Peyer's patch (tissue), 4 donors: Measurements from ENCODE around the gene BANK1. TPM values are rescaled to one million over a fixed set of nuclear protein-coding genes. Genes with fewer than 3 reads are reported as not detected.

Experiments used
- DNase-seq, 3 donors: peaks; one replicate each; pipeline ENCODE4 v3.0.0-alpha.2; 2017 to 2019
- H3K27ac ChIP-seq, 4 donors: fragments of 200-600 bp; sonication (generic); one replicate each; pipeline ENCODE4 v1.5.1; 2016 to 2019
- H3K27me3 ChIP-seq, 2 donors: fragments of 200-600 bp; sonication (generic); one replicate each; pipeline ENCODE4 v1.5.1; 2019
- H3K36me3 ChIP-seq, 3 donors: fragments of 200-600 bp; sonication (generic); one replicate each; pipeline ENCODE4 v1.5.1; 2016 to 2019
- H3K4me1 ChIP-seq, 4 donors: fragments of 200-600 bp; sonication (generic); one replicate each; pipeline ENCODE4 v1.5.1; 2016 to 2019
- H3K4me3 ChIP-seq, 4 donors: fragments of 200-600 bp; sonication (generic); 1 replicate in 3 of 4; 2 replicates in 1 of 4; pipeline ENCODE4 v1.5.1; 2016 to 2019; ENCODE audit warnings: mild to moderate bottlenecking in 1 of 4
- H3K9me3 ChIP-seq, 4 donors: fragments of 200-600 bp; sonication (generic); one replicate each; pipeline ENCODE4 v1.5.1; 2016 to 2019; ENCODE audit warnings: mild to moderate bottlenecking in 1 of 4
- POLR2A ChIP-seq, 2 donors: fragments of 450-650 bp; IDR thresholded peaks; one replicate each; pipeline ENCODE4 v1.5.1; 2017; ENCODE audit warnings: antibody characterized with exemption in 2 of 2, mild to moderate bottlenecking in 2 of 2, moderate library complexity in 2 of 2
- total RNA-seq, 4 donors: library from RNA; depleted of rRNA; stranded (reverse); fragments of >200 nt; gene quantifications; one replicate each; pipeline ENCODE4 v1.1.0, GENCODE V29; 2016
- TF ChIP-seq, protein P1 (sequence below), 6 experiments: fragments of 450-650 bp in 4 of 6; fragments of 200-600 bp in 2 of 6; sonication (generic) in 1 of 6; IDR thresholded peaks; one replicate each; pipeline ENCODE4 v1.5.1; 2017 to 2019; ENCODE audit warnings: antibody characterized with exemption in 6 of 6, mild to moderate bottlenecking in 3 of 6, moderate library complexity in 1 of 6

Gene BANK1
- total RNA-seq, 4 donors from 2014 or later: 0.53 to 351 (median 7.9) TPM

GRCh38 chr4:102080184-102080583, 289.7 kb downstream of the BANK1 start:
- no peak overlapping the region for H3K27ac ChIP-seq
- no peaks in the 10 kb centered on the region for H3K4me1 ChIP-seq
- DNase-seq: no peak
- no peaks in the 10 kb centered on the region for H3K9me3 ChIP-seq
- H3K36me3 ChIP-seq: no peaks in the 10 kb centered on the region
- H3K27me3 ChIP-seq: no peaks in the 10 kb centered on the region
- H3K4me3 ChIP-seq: no peak overlapping the region
- no peak for TF ChIP-seq POLR2A (IDR thresholded peaks at IDR 0.05)
- TF ChIP-seq, protein P1, sequence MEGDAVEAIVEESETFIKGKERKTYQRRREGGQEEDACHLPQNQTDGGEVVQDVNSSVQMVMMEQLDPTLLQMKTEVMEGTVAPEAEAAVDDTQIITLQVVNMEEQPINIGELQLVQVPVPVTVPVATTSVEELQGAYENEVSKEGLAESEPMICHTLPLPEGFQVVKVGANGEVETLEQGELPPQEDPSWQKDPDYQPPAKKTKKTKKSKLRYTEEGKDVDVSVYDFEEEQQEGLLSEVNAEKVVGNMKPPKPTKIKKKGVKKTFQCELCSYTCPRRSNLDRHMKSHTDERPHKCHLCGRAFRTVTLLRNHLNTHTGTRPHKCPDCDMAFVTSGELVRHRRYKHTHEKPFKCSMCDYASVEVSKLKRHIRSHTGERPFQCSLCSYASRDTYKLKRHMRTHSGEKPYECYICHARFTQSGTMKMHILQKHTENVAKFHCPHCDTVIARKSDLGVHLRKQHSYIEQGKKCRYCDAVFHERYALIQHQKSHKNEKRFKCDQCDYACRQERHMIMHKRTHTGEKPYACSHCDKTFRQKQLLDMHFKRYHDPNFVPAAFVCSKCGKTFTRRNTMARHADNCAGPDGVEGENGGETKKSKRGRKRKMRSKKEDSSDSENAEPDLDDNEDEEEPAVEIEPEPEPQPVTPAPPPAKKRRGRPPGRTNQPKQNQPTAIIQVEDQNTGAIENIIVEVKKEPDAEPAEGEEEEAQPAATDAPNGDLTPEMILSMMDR (IDR thresholded peaks at IDR 0.05): no peak

DNA sequence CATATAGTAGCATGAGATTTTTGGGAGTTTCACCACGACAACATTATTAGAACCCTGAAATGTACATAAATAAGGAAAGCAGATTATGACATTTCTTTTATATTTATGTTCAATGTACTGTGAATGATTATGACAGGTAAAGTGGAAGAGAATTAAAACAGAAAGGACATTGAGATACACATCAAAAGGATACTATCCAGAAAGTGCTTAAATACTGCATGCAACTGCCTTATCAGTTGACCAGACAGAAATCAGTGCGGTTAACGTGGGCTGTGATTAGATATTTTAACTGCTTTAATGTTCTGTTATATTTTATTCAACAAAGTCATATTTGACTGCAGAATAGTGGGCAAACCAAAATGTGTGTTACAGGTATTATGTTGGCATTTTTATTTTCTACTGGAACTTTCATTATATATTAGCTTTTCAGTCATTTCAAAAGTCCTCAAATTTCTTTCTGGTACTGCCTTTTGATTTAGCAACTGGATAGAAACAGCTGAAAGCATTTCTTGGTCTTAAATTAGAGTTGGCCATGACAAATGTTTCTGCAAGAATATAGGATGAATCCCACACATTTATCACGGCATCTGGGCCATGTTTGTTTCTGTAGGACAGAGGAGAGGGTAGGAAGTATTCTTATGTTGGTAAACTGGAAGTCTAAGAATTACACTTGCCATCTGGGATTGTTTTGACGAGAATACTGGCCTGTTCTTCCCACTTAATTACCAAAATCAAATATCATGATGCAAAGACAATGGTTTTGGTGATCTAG, 299.5 kb downstream of the BANK1 start:
- DNase-seq: no peak
- H3K36me3 ChIP-seq: no peaks in the 10 kb centered on the region
- H3K9me3 ChIP-seq: no peaks in the 10 kb centered on the region
- no peaks in the 10 kb centered on the region for H3K4me1 ChIP-seq
- TF ChIP-seq, protein P1 (IDR thresholded peaks at IDR 0.05): no peak
- TF ChIP-seq POLR2A (IDR thresholded peaks at IDR 0.05): no peak
- H3K27ac ChIP-seq: no peak overlapping the region
- H3K4me3 ChIP-seq: no peak overlapping the region
- H3K27me3 ChIP-seq: no peaks in the 10 kb centered on the region

DNA sequence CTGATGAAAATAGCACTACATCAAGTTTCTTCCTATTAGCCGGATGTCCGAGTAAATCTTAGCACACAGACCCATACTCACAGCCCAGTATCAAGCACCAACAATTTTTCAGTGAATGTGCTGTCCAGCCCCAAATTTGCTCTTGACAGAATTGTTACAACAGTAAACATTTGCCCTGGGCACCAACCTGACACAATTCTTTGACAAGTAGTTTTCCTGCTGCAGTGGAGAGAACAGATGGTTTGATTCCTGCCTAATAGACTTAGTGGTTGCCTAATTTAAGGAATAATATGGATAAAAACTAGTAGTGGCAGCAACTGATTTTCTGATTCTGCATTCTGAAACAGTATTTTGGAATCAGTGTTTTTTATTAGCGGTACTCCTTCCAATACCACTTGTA, 301.1 kb downstream of the BANK1 start:
- H3K4me1 ChIP-seq: no peaks in the 10 kb centered on the region
- no peak overlapping the region for H3K4me3 ChIP-seq
- no peak overlapping the region for H3K27ac ChIP-seq
- no peaks in the 10 kb centered on the region for H3K36me3 ChIP-seq
- no peak for DNase-seq
- no peak for TF ChIP-seq POLR2A (IDR thresholded peaks at IDR 0.05)
- TF ChIP-seq, protein P1 (IDR thresholded peaks at IDR 0.05): no peak
- no peaks in the 10 kb centered on the region for H3K27me3 ChIP-seq
- no peaks in the 10 kb centered on the region for H3K9me3 ChIP-seq

DNA sequence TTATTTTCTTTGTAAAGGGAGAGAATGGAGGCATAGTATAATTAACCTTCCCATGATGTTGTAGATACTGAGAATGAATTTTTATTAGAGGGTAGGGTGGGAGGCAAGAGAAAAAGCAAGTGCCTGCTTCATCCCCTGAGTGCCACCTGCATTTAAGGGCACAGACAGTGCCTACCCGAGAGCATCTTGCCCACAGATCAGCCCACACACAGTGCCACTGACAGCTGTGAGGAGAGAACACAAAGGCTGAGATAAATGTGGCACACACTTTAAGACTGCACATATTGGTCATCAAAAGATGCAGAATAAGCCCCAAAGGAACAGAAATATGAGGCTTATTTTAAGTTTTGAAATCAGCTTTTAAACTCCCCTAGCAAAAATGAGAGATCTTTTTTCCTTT, 304.0 kb downstream of the BANK1 start:
- H3K4me3 ChIP-seq: no peak overlapping the region
- no peaks in the 10 kb centered on the region for H3K4me1 ChIP-seq
- H3K27ac ChIP-seq: no peak overlapping the region
- no peaks in the 10 kb centered on the region for H3K9me3 ChIP-seq
- no peaks in the 10 kb centered on the region for H3K27me3 ChIP-seq
- DNase-seq: no peak
- H3K36me3 ChIP-seq: no peaks in the 10 kb centered on the region
- no peak for TF ChIP-seq POLR2A (IDR thresholded peaks at IDR 0.05)

DNA sequence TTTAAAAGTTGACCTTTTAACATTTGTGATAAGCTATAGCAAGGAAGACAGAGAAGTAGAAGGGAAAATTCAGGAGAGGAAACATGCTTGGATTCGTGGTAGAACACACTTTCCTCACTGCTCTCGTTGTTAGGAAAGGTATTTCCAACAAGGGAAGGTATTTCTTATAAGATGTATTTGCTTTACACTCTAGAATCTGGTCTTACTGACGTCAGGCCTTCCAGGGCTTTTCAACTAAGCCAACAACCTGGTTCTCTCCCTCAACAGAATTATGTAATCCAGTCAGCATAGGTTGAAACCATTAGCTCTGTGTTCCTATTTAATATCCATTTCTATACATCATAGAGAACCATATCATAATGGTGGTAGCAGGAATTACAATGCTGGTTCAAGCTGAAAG, 312.8 kb downstream of the BANK1 start:
- Histone ChIP-seq H3K27me3 (no peaks in the 10 kb centered on the region), H3K27ac (no peak overlapping the region), H3K9me3 (peaks cover 0 to 10% (median 3%) of the 10 kb centered on the region in 4 donors), H3K4me3 (no peak overlapping the region), H3K4me1 (no peaks in the 10 kb centered on the region), H3K36me3 (no peaks in the 10 kb centered on the region)
- TF ChIP-seq POLR2A (IDR thresholded peaks at IDR 0.05): no peak
- TF ChIP-seq, protein P1 (IDR thresholded peaks at IDR 0.05): no peak
- DNase-seq: no peak

GRCh38 chr4:102104278-102104677, 313.7 kb downstream of the BANK1 start:
- peaks cover 0 to 10% (median 3%) of the 10 kb centered on the region in 4 donors for H3K9me3 ChIP-seq
- TF ChIP-seq, protein P1 (IDR thresholded peaks at IDR 0.05): no peak
- TF ChIP-seq POLR2A (IDR thresholded peaks at IDR 0.05): no peak
- H3K4me3 ChIP-seq: no peak overlapping the region
- no peaks in the 10 kb centered on the region for H3K27me3 ChIP-seq
- no peaks in the 10 kb centered on the region for H3K36me3 ChIP-seq
- no peak overlapping the region for H3K27ac ChIP-seq
- no peak for DNase-seq
- H3K4me1 ChIP-seq: no peaks in the 10 kb centered on the region
